Lower leg skin (tissue), 3 donors: ENCODE data around the gene SLC39A7.

Experiments used
- CTCF ChIP-seq, 3 donors: fragments of 450-650 bp; IDR thresholded peaks; one replicate each; pipeline ENCODE4 v1.5.1; 2016; ENCODE audit warnings: antibody characterized with exemption in 3 of 3, mild to moderate bottlenecking in 3 of 3, moderate library complexity in 2 of 3
- POLR2A ChIP-seq, 2 donors: fragments of 450-650 bp; IDR thresholded peaks; one replicate each; pipeline ENCODE4 v1.6.1; 2016 to 2017; ENCODE audit warnings: antibody characterized with exemption in 2 of 2, mild to moderate bottlenecking in 1 of 2, moderate library complexity in 1 of 2

GRCh38 chr6:33166363-33166762, 34.3 kb upstream of the SLC39A7 start:
- TF ChIP-seq POLR2A (IDR thresholded peaks at IDR 0.05) (no peak), CTCF (IDR thresholded peaks at IDR 0.05) (no peak)
